Fibroblast of the aortic adventitia (primary cell): ENCODE measurements around the gene WDR13. TPM values are rescaled to one million over a fixed set of nuclear protein-coding genes. Genes with fewer than 3 reads are reported as not detected.

Experiments used
- small RNA-seq: library from RNA; depleted of rRNA; stranded (forward); fragments of <200 nt; gene quantifications from one replicate; pipeline ENCODE3, GENCODE V24; 2012
- total RNA-seq: library from RNA; depleted of rRNA; stranded (reverse); fragments of >200 nt; gene quantifications from 2 replicates; pipeline ENCODE4 v1.2.3, GENCODE V29; 2012; ENCODE audit warnings: low replicate concordance

WDR13 gene
- total RNA-seq, 1 donor: 72.7 TPM

Small RNA genes lying within 50 kb of the gene (small RNA-seq; reads per million reads assigned to genes)
- not detected for gene MRPL32P1

Other genes starting within 250 kb of the WDR13 start
- not detected in 2 replicates for gene SSX3, start 240.8 kb upstream of the WDR13 start, total RNA-seq
- gene SSX4, start 214.0 kb upstream of the WDR13 start, total RNA-seq: not detected in 2 replicates
- not detected in 2 replicates for gene SSX4B, start 185.5 kb upstream of the WDR13 start, total RNA-seq
- 10.2 and 97.0 TPM in 2 replicates for gene SLC38A5, start 127.2 kb upstream of the WDR13 start, total RNA-seq
- gene FTSJ1, start 121.3 kb upstream of the WDR13 start, total RNA-seq: 22.7 and 55.0 TPM in 2 replicates
- 9.1 and 10.1 TPM in 2 replicates for gene PORCN, start 88.5 kb upstream of the WDR13 start, total RNA-seq
- gene EBP, start 75.7 kb upstream of the WDR13 start, total RNA-seq: 30.7 and 49.2 TPM in 2 replicates
- gene TBC1D25, start 57.8 kb upstream of the WDR13 start, total RNA-seq: 8.0 and 10.1 TPM in 2 replicates
- 125 and 463 TPM in 2 replicates for gene RBM3, start 23.0 kb upstream of the WDR13 start, total RNA-seq
- 0.09 TPM in 1 of 2 replicates, not detected in the other for gene WAS, start 86.3 kb downstream of the WDR13 start, total RNA-seq
- gene SUV39H1, start 99.2 kb downstream of the WDR13 start, total RNA-seq: 5.1 and 8.5 TPM in 2 replicates
- not detected in 2 replicates for gene GLOD5, start 164.3 kb downstream of the WDR13 start, total RNA-seq
- not detected in 2 replicates for gene GATA1, start 189.1 kb downstream of the WDR13 start, total RNA-seq
- gene HDAC6, start 204.6 kb downstream of the WDR13 start, total RNA-seq: 17.3 and 33.7 TPM in 2 replicates
- not detected in 2 replicates for gene ERAS, start 229.0 kb downstream of the WDR13 start, total RNA-seq
- gene PCSK1N, start 238.1 kb downstream of the WDR13 start, total RNA-seq: not detected in 2 replicates